Transverse colon (tissue), 4 donors: ENCODE data around the gene ZNF600. TPM values are rescaled to one million over a fixed set of nuclear protein-coding genes. Genes with fewer than 3 reads are reported as not detected.
"Not testable (repeated sequence)": the region's sequence is repeated elsewhere in the genome, so short reads cannot be mapped to it uniquely, and the experiment has no call there.

Experiments
- DNase-seq: peaks from one replicate; pipeline ENCODE4 v3.0.0-alpha.2; 2019
- H3K27ac ChIP-seq, 4 donors: fragments of 200-600 bp; sonication (generic); 2 replicates each; pipeline ENCODE4 v1.5.1; 2016 to 2018; ENCODE audit warnings: inconsistent platforms in 4 of 4
- H3K27me3 ChIP-seq: fragments of 200-600 bp; sonication (generic); 2 replicates; pipeline ENCODE4 v1.5.1; 2017; ENCODE audit warnings: inconsistent platforms
- H3K36me3 ChIP-seq, 4 donors: fragments of 200-600 bp; sonication (generic); 2 replicates each; pipeline ENCODE4 v1.5.1; 2017 to 2019; ENCODE audit warnings: inconsistent platforms in 4 of 4
- H3K4me1 ChIP-seq, 4 donors: fragments of 200-600 bp; sonication (generic); 2 replicates each; pipeline ENCODE4 v1.5.1; 2017 to 2020; ENCODE audit warnings: inconsistent platforms in 4 of 4
- H3K4me3 ChIP-seq, 4 donors: fragments of 200-600 bp; sonication (generic); 1 replicate in 1 of 4; 2 replicates in 3 of 4; pipeline versions ENCODE4 v1.5.1 to v1.6.1; 2017 to 2019; ENCODE audit warnings: inconsistent platforms in 4 of 4
- H3K9me3 ChIP-seq, 2 donors: fragments of 200-600 bp; sonication (generic); 2 replicates each; pipeline ENCODE4 v1.5.1; 2017 to 2019; ENCODE audit warnings: inconsistent platforms in 2 of 2
- CTCF ChIP-seq, 5 experiments: fragments of 200-600 bp in 3 of 5; fragments of 450-650 bp in 2 of 5; sonication (generic) in 3 of 5; IDR thresholded peaks; 1 replicate in 2 of 5; 2 replicates in 3 of 5; pipeline ENCODE4 v1.5.1; 2016 to 2017; ENCODE audit warnings: antibody characterized with exemption in 5 of 5, inconsistent platforms in 3 of 5, mild to moderate bottlenecking in 2 of 5, moderate library complexity in 1 of 5
- POLR2A ChIP-seq: fragments of 450-650 bp; IDR thresholded peaks from one replicate; pipeline ENCODE4 v1.6.1; 2016; ENCODE audit warnings: antibody characterized with exemption, mild to moderate bottlenecking, moderate library complexity
- POLR2AphosphoS5 ChIP-seq, 3 donors: sonication (generic); formaldehyde crosslinking; IDR thresholded peaks; one replicate each; pipeline ENCODE4 v1.6.1; 2016; ENCODE audit warnings: antibody characterized with exemption in 3 of 3
- WGBS, 2 donors: methylation state at CpG; one replicate each; pipeline ENCODE4 v1.1.5; 2018; ENCODE audit warnings: low coverage in 1 of 2; 5-methylcytosine and 5-hydroxymethylcytosine counted together
- in situ Hi-C, 4 donors: fragments of 200-750 bp; cut with MboI; loops; one replicate each; pipeline versions ENCODE4 v1.15.0 to v1.15.1; 2017; ENCODE audit warnings: low sequenced_read_pairs in 3 of 4, low pct_ligation_motif_present in 1 of 4, low pct_unique_long_range_greater_than_20kb in 1 of 4
- intact Hi-C: fragments of 100-400 bp; cut with DNase I; formaldehyde crosslinking; loops from one replicate; pipeline ENCODE4 v1.15.1; 2023; ENCODE audit warnings: low total_unique reads
- total RNA-seq, 4 donors: library from RNA; depleted of rRNA; stranded (reverse); fragments of >200 nt; gene quantifications; one replicate each; pipeline ENCODE4 v1.1.0, GENCODE V29; 2016

ZNF600 gene
- total RNA-seq, 4 donors from 2014 or later: 5.2 to 95.4 (median 27.2) TPM

- intact Hi-C loops: no loop called here
- no peak overlapping the region for H3K27ac ChIP-seq
- peaks cover 0 to 7% of the 10 kb centered on the region in 2 donors for H3K9me3 ChIP-seq
- peaks cover 0 to 39% (median 15%) of the 10 kb centered on the region in 4 donors for H3K36me3 ChIP-seq
- H3K4me1 ChIP-seq: no peaks in the 10 kb centered on the region
- no peak for DNase-seq
- TF ChIP-seq CTCF (IDR thresholded peaks at IDR 0.05): no peak
- TF ChIP-seq POLR2AphosphoS5 (IDR thresholded peaks at IDR 0.05): no peak
- no peak for TF ChIP-seq POLR2A
- in situ Hi-C loops: no loop called here
- no peaks in the 10 kb centered on the region for H3K27me3 ChIP-seq
- no peak overlapping the region for H3K4me3 ChIP-seq
- WGBS, 2 donors: 68% methylated on average over 1 of the region's 1 CpG; no CpG with 5 or more reads in 1 of the 2 donors
Observed at GRCh38 chr19:52716522-52716921, 70.1 kb downstream of the ZNF600 start.

- intact Hi-C loops, H3K4me3 ChIP-seq: not testable (repeated sequence)
- WGBS, 2 donors: 55% methylated on average over 4 of the region's 4 CpGs; no CpG with 5 or more reads in 1 of the 2 donors
Observed at GRCh38 chr19:52715902-52716301, 70.7 kb downstream of the ZNF600 start.

GRCh38 chr19:52715330-52715729 lies 71.3 kb downstream of the ZNF600 start:
- H3K27ac ChIP-seq, intact Hi-C loops: not testable (repeated sequence)
- 80 to 94% methylated on average over 1 to 5 of the region's 5 CpGs for WGBS, 2 donors

More at GRCh38 chr19:52715902-52716301, 70.7 kb downstream of the ZNF600 start:
- DNase-seq, H3K4me1 ChIP-seq, in situ Hi-C loops, H3K9me3 ChIP-seq, H3K27ac ChIP-seq, H3K27me3 ChIP-seq: not testable (repeated sequence)
- peaks cover 0 to 41% (median 17%) of the 10 kb centered on the region in 4 donors for H3K36me3 ChIP-seq

More at GRCh38 chr19:52715330-52715729, 71.3 kb downstream of the ZNF600 start:
- in situ Hi-C loops, H3K27me3 ChIP-seq, H3K4me3 ChIP-seq, H3K4me1 ChIP-seq, H3K9me3 ChIP-seq, DNase-seq: not testable (repeated sequence)
- H3K36me3 ChIP-seq: peaks cover 0 to 41% (median 20%) of the 10 kb centered on the region in 4 donors

Other genes starting within 250 kb of the ZNF600 start
- 10 to 100 TPM; 12.0 to 31.1 (median 23.9) TPM for gene ZNF701, start 216.5 kb downstream of the ZNF600 start, total RNA-seq
- gene ZNF83, start 148.4 kb downstream of the ZNF600 start, total RNA-seq: 10 to 100 TPM; 13.3 to 55.6 (median 26.7) TPM
- gene ZNF611, start 51.7 kb downstream of the ZNF600 start, total RNA-seq: 10 to 100 TPM in 3 of 4 donors, 1 to 10 TPM in 1; 8.2 to 45.0 (median 15.0) TPM
- gene ZNF28, start 34.8 kb upstream of the ZNF600 start, total RNA-seq: 10 to 100 TPM in 3 of 4 donors, under 1 TPM in 1; 0.75 to 21.2 (median 13.0) TPM
- 10 to 100 TPM; 10.1 to 26.9 (median 17.1) TPM for gene ZNF468, start 70.8 kb upstream of the ZNF600 start, total RNA-seq
- 10 to 100 TPM in 2 of 4 donors, 1 to 10 TPM in 2; 2.8 to 23.1 (median 11.5) TPM for gene ZNF320, start 110.8 kb upstream of the ZNF600 start, total RNA-seq
- 10 to 100 TPM in 3 of 4 donors, 1 to 10 TPM in 1; 3.4 to 12.6 (median 11.8) TPM for gene ZNF888, start 136.6 kb upstream of the ZNF600 start, total RNA-seq
- gene ZNF816, start 176.1 kb upstream of the ZNF600 start, total RNA-seq: 100 to 1,000 TPM in 1 of 4 donors, 10 to 100 TPM in 2, 1 to 10 TPM in 1; 6.0 to 150 (median 13.9) TPM
- gene ERVV-1, start 227.1 kb upstream of the ZNF600 start, total RNA-seq: not detected